Esophagus (tissue), 2 donors: ENCODE data around the gene PTPRD. TPM values are rescaled to one million over a fixed set of nuclear protein-coding genes. Genes with fewer than 3 reads are reported as not detected.

ENCODE experiments used
- H3K27ac ChIP-seq, 2 donors: one replicate each; pipeline ENCODE4 v1.5.1; 2013; ENCODE audit warnings: low read depth in 2 of 2, mild to moderate bottlenecking in 2 of 2, inconsistent platforms in 1 of 2, low read length in 1 of 2, moderate library complexity in 1 of 2
- H3K27me3 ChIP-seq, 2 donors: one replicate each; pipeline ENCODE4 v1.6.1; 2013; ENCODE audit warnings: low read length in 2 of 2, control low read depth in 1 of 2, mild to moderate bottlenecking in 1 of 2; ENCODE audit not compliant: insufficient read depth in 2 of 2, control insufficient read depth in 1 of 2
- H3K36me3 ChIP-seq, 2 donors: one replicate each; pipeline ENCODE4 v1.6.1; 2013; ENCODE audit warnings: low read length in 1 of 2; ENCODE audit not compliant: control insufficient read depth in 2 of 2, insufficient read depth in 2 of 2
- H3K4me1 ChIP-seq, 2 donors: one replicate each; pipeline ENCODE4 v1.6.1; 2013; ENCODE audit warnings: low read length in 1 of 2; ENCODE audit not compliant: control insufficient read depth in 2 of 2, insufficient read depth in 2 of 2
- H3K4me3 ChIP-seq, 2 donors: one replicate each; pipeline ENCODE4 v1.5.1; 2013; ENCODE audit warnings: low read length in 2 of 2, mild to moderate bottlenecking in 2 of 2, low read depth in 1 of 2, moderate library complexity in 1 of 2
- H3K9me3 ChIP-seq, 2 donors: one replicate each; pipeline ENCODE4 v1.6.1; 2013; ENCODE audit warnings: mild to moderate bottlenecking in 2 of 2, low read depth in 1 of 2, low read length in 1 of 2, moderate library complexity in 1 of 2; ENCODE audit not compliant: control insufficient read depth in 2 of 2, insufficient read depth in 1 of 2
- WGBS, 2 donors: extraction: QIAGEN DNeasy Blood & Tissue Kit; methylation state at CpG; one replicate each; pipeline ENCODE4 v1.1.7; 2013; 5-methylcytosine and 5-hydroxymethylcytosine counted together
- polyA plus RNA-seq, 2 donors: library from polyadenylated mRNA; stranded (reverse); fragments of 200-250 nt; gene quantifications; one replicate each; pipeline ENCODE4 v1.2.3, GENCODE V29; 2013
- donor health status: healthy with polysubstance abuse.
- donor health status: Bipolar disorder and iron deficiency.

PTPRD gene
- polyA plus RNA-seq, 2 donors: 0.53 to 0.60 TPM

GRCh38 chr9:8346296-8346695, 2266.5 kb downstream of the PTPRD start:
- no peak overlapping the region for H3K27ac ChIP-seq
- WGBS, 2 donors: 97% methylated on average over 4 of the region's 4 CpGs
- H3K36me3 ChIP-seq: no peaks in the 10 kb centered on the region

GRCh38 chr9:8338767-8339510, 2273.9 kb downstream of the PTPRD start:
- Histone ChIP-seq H3K27ac (no peak overlapping the region), H3K9me3 (no peaks in the 10 kb centered on the region), H3K4me1 (no peaks in the 10 kb centered on the region), H3K4me3 (no peak overlapping the region), H3K36me3 (no peaks in the 10 kb centered on the region), H3K27me3 (no peaks in the 10 kb centered on the region)
- WGBS, 2 donors: 60 to 64% methylated on average over 5 of the region's 5 CpGs

More at GRCh38 chr9:8346296-8346695, 2266.5 kb downstream of the PTPRD start:
- Histone ChIP-seq H3K27me3 (no peaks in the 10 kb centered on the region), H3K4me1 (no peaks in the 10 kb centered on the region), H3K4me3 (no peak overlapping the region), H3K9me3 (no peaks in the 10 kb centered on the region)

- Histone ChIP-seq H3K4me1 (no peaks in the 10 kb centered on the region), H3K4me3 (no peak overlapping the region), H3K27me3 (no peaks in the 10 kb centered on the region), H3K9me3 (no peaks in the 10 kb centered on the region), H3K27ac (no peak overlapping the region), H3K36me3 (no peaks in the 10 kb centered on the region)
- 57 to 69% methylated on average over 4 of the region's 4 CpGs for WGBS, 2 donors
These were observed 2274.7 kb downstream of the PTPRD start for GRCh38 chr9:8337834-8338766.

GRCh38 chr9:8332871-8333270, 2279.9 kb downstream of the PTPRD start:
- H3K36me3 ChIP-seq: no peaks in the 10 kb centered on the region

GRCh38 chr9:8332331-8332650, 2280.5 kb downstream of the PTPRD start:
- peaks cover 2 to 4% of the 10 kb centered on the region in 2 donors for H3K9me3 ChIP-seq
- WGBS, 2 donors: 75 to 81% methylated on average over 2 of the region's 2 CpGs

More at GRCh38 chr9:8332871-8333270, 2279.9 kb downstream of the PTPRD start:
- H3K27ac ChIP-seq: no peak overlapping the region
- H3K9me3 ChIP-seq: peaks cover 2 to 4% of the 10 kb centered on the region in 2 donors
- H3K4me1 ChIP-seq: no peaks in the 10 kb centered on the region
- 82 to 84% methylated on average over 2 of the region's 2 CpGs for WGBS, 2 donors
- no peak overlapping the region for H3K4me3 ChIP-seq
- no peaks in the 10 kb centered on the region for H3K27me3 ChIP-seq

GRCh38 chr9:8331507-8332330, 2281.1 kb downstream of the PTPRD start:
- Histone ChIP-seq H3K27me3 (no peaks in the 10 kb centered on the region), H3K9me3 (peaks cover 2 to 4% of the 10 kb centered on the region in 2 donors), H3K36me3 (no peaks in the 10 kb centered on the region), H3K4me1 (no peaks in the 10 kb centered on the region), H3K27ac (no peak overlapping the region), H3K4me3 (no peak overlapping the region)
- WGBS, 2 donors: 89% methylated on average over 15 of the region's 15 CpGs

More at GRCh38 chr9:8332331-8332650, 2280.5 kb downstream of the PTPRD start:
- H3K4me1 ChIP-seq: no peaks in the 10 kb centered on the region
- H3K27ac ChIP-seq: no peak overlapping the region
- no peaks in the 10 kb centered on the region for H3K27me3 ChIP-seq
- no peaks in the 10 kb centered on the region for H3K36me3 ChIP-seq
- no peak overlapping the region for H3K4me3 ChIP-seq

- no peak overlapping the region for H3K27ac ChIP-seq
- no peak overlapping the region for H3K4me3 ChIP-seq
- H3K9me3 ChIP-seq: peaks cover 2 to 4% of the 10 kb centered on the region in 2 donors
- H3K27me3 ChIP-seq: no peaks in the 10 kb centered on the region
- 73 to 82% methylated on average over 13 of the region's 13 CpGs for WGBS, 2 donors
- no peaks in the 10 kb centered on the region for H3K4me1 ChIP-seq
- H3K36me3 ChIP-seq: no peaks in the 10 kb centered on the region
These were observed 2283.1 kb downstream of the PTPRD start for GRCh38 chr9:8329561-8330283.

GRCh38 chr9:8315211-8315610, 2297.6 kb downstream of the PTPRD start:
- H3K36me3 ChIP-seq: no peaks in the 10 kb centered on the region
- H3K4me3 ChIP-seq: no peak overlapping the region
- H3K4me1 ChIP-seq: no peaks in the 10 kb centered on the region
- H3K27me3 ChIP-seq: no peaks in the 10 kb centered on the region
- no peak overlapping the region for H3K27ac ChIP-seq
- no peaks in the 10 kb centered on the region for H3K9me3 ChIP-seq
- 88 to 93% methylated on average over 5 of the region's 5 CpGs for WGBS, 2 donors

GRCh38 chr9:8309258-8309657, 2303.5 kb downstream of the PTPRD start:
- Histone ChIP-seq H3K27me3 (no peaks in the 10 kb centered on the region), H3K36me3 (no peaks in the 10 kb centered on the region), H3K4me1 (no peaks in the 10 kb centered on the region), H3K27ac (no peak overlapping the region), H3K9me3 (no peaks in the 10 kb centered on the region), H3K4me3 (no peak overlapping the region)
